IMR-90 (cell line): ENCODE measurements around the gene PMM1. TPM values are rescaled to one million over a fixed set of nuclear protein-coding genes. Genes with fewer than 3 reads are reported as not detected.

ENCODE experiments used
- ATAC-seq: fragments of 200-7000 bp; cut with Tn5 transposase; 2 replicates; pipeline ENCODE4 v1.9.1; 2020; ENCODE audit warnings: low read depth, mild to moderate bottlenecking, moderate library complexity
- BruUV-seq: library from RNA; stranded (reverse); fragments of 400-500 nt; replicated peaks from 2 replicates; lab custom pipeline; 2021; lab: Mats Ljungman, UMichigan
- CTCF ChIA-PET: fragments of 300-600 bp; formaldehyde crosslinking; extraction: SDS; loops from one replicate; lab custom pipeline; 2021; ENCODE audit warnings: antibody characterized with exemption; lab: Yijun Ruan, JAX
- POLR2A ChIA-PET: fragments of 300-600 bp; sonication (Branson Sonifier 250); formaldehyde crosslinking; loops from one replicate; lab custom pipeline; 2022; ENCODE audit warnings: antibody characterized with exemption; ENCODE audit not compliant: unreplicated experiment; lab: Charles Lee
- DNase-seq: peaks from one replicate; pipeline ENCODE4 v3.0.0; 2013
- H2AFZ ChIP-seq: replicated peaks from 2 replicates; pipeline ENCODE3; 2013; ENCODE audit warnings: low read length, mild to moderate bottlenecking; ENCODE audit not compliant: poor library complexity
- H2AK5ac ChIP-seq: 2 replicates; pipeline ENCODE4 v1.6.1; 2013; ENCODE audit warnings: low read depth, low read length, inconsistent platforms
- H2AK9ac ChIP-seq: replicated peaks from 2 replicates; pipeline ENCODE3; 2013; ENCODE audit warnings: mild to moderate bottlenecking, low read depth, low read length, moderate library complexity; ENCODE audit not compliant: poor library complexity
- H2BK120ac ChIP-seq: 2 replicates; pipeline ENCODE4 v1.6.1; 2013; ENCODE audit warnings: low read depth, low read length, inconsistent platforms
- H2BK15ac ChIP-seq: 3 replicates; pipeline ENCODE4 v1.6.1; 2013; ENCODE audit warnings: low read depth, low read length, inconsistent platforms
- H2BK20ac ChIP-seq: 2 replicates; pipeline ENCODE4 v1.6.1; 2013; ENCODE audit warnings: low read depth, mild to moderate bottlenecking, inconsistent platforms, low read length, moderate library complexity
- H2BK5ac ChIP-seq: 2 replicates; pipeline ENCODE4 v1.6.1; 2013; ENCODE audit warnings: mild to moderate bottlenecking, low read depth, low read length, inconsistent platforms; ENCODE audit not compliant: poor library complexity, severe bottlenecking
- H3K14ac ChIP-seq: replicated peaks from 2 replicates; pipeline ENCODE4 v1.6.1; 2013; ENCODE audit warnings: low read depth, low read length, inconsistent platforms
- H3K18ac ChIP-seq: 2 replicates; pipeline ENCODE4 v1.6.1; 2013; ENCODE audit warnings: low read depth, low read length, control low read depth
- H3K23ac ChIP-seq: 2 replicates; pipeline ENCODE4 v1.6.1; 2013; ENCODE audit warnings: low read depth, low read length, inconsistent platforms
- H3K27ac ChIP-seq: 2 replicates; pipeline ENCODE4 v1.5.1; 2013; ENCODE audit warnings: mild to moderate bottlenecking, control low read depth, low read length; ENCODE audit not compliant: insufficient read depth
- H3K27me3 ChIP-seq: 2 replicates; pipeline ENCODE4 v1.6.1; 2013; ENCODE audit warnings: low read length; ENCODE audit not compliant: control insufficient read depth, insufficient read depth
- H3K36me3 ChIP-seq: 2 replicates; pipeline ENCODE4 v1.6.1; 2013; ENCODE audit warnings: low read length, mixed read lengths; ENCODE audit not compliant: control insufficient read depth, insufficient read depth
- H3K4ac ChIP-seq: 2 replicates; pipeline ENCODE4 v1.6.1; 2013; ENCODE audit warnings: low read depth, low read length, inconsistent platforms
- H3K4me1 ChIP-seq: 2 replicates; pipeline ENCODE4 v1.6.1; 2013; ENCODE audit warnings: low read length, mixed read lengths; ENCODE audit not compliant: control insufficient read depth, insufficient read depth
- H3K4me2 ChIP-seq: 2 replicates; pipeline ENCODE4 v1.6.1; 2013; ENCODE audit warnings: low read depth, mild to moderate bottlenecking, control low read depth, low read length, moderate library complexity
- H3K4me3 ChIP-seq: 2 replicates; pipeline ENCODE4 v1.5.1; 2013; ENCODE audit warnings: low read depth, mild to moderate bottlenecking, control low read depth, low read length, moderate library complexity; ENCODE audit not compliant: insufficient read depth
- H3K56ac ChIP-seq: 2 replicates; pipeline ENCODE4 v1.6.1; 2013; ENCODE audit warnings: low read length, inconsistent platforms; ENCODE audit not compliant: insufficient read depth; ENCODE audit errors: extremely low read depth
- H3K79me1 ChIP-seq, 2 experiments: 2 replicates each; pipeline ENCODE4 v1.6.1; 2013; ENCODE audit warnings: low read length in 2 of 2, inconsistent platforms in 1 of 2, low read depth in 1 of 2
- H3K9ac ChIP-seq: 2 replicates; pipeline ENCODE4 v1.6.1; 2013; ENCODE audit warnings: low read depth, low read length, control low read depth
- H3K9me1 ChIP-seq: 2 replicates; pipeline ENCODE4 v1.6.1; 2013; ENCODE audit warnings: low read length, inconsistent platforms; ENCODE audit not compliant: insufficient read depth
- H3K9me3 ChIP-seq: 2 replicates; pipeline ENCODE4 v1.6.1; 2013; ENCODE audit warnings: low read length; ENCODE audit not compliant: control insufficient read depth, insufficient read depth
- H4K20me1 ChIP-seq: 2 replicates; pipeline ENCODE4 v1.6.1; 2013; ENCODE audit warnings: low read length, inconsistent platforms; ENCODE audit not compliant: insufficient read depth
- H4K5ac ChIP-seq: 2 replicates; pipeline ENCODE4 v1.6.1; 2013; ENCODE audit warnings: mild to moderate bottlenecking, low read depth, low read length, control low read depth
- H4K8ac ChIP-seq, 2 experiments: 2 replicates each; pipeline ENCODE4 v1.6.1; 2013; ENCODE audit warnings: low read depth in 2 of 2, low read length in 2 of 2, control low read depth in 1 of 2, inconsistent platforms in 1 of 2
- H4K91ac ChIP-seq: 2 replicates; pipeline ENCODE4 v1.6.1; 2013; ENCODE audit warnings: low read depth, low read length, inconsistent platforms; ENCODE audit not compliant: insufficient read depth
- CHD1 ChIP-seq: IDR thresholded peaks from 2 replicates; pipeline ENCODE4 v1.6.1; 2012; ENCODE audit warnings: low read depth, low read length, improper control_type of control experiment
- CTCF ChIP-seq: conservative IDR thresholded peaks from 2 replicates; pipeline ENCODE4 v1.5.1; 2012; ENCODE audit warnings: mild to moderate bottlenecking, low read depth, low read length, improper control_type of control experiment
- ELK1 ChIP-seq: fragments of 150-350 bp; IDR thresholded peaks from 2 replicates; pipeline ENCODE4 v1.6.1; 2016; ENCODE audit warnings: low read depth, mild to moderate bottlenecking, low read length, moderate library complexity, borderline replicate concordance
- FOS ChIP-seq: fragments of 150-350 bp; IDR thresholded peaks from 2 replicates; pipeline ENCODE4 v1.6.1; 2016; ENCODE audit warnings: low read depth, low read length
- MAFK ChIP-seq: IDR thresholded peaks from 2 replicates; pipeline ENCODE4 v1.6.1; 2012; ENCODE audit warnings: low read depth, low read length, improper control_type of control experiment
- MAZ ChIP-seq: IDR thresholded peaks from 2 replicates; pipeline ENCODE4 v1.6.1; 2012; ENCODE audit warnings: low read depth, mild to moderate bottlenecking, low read length, improper control_type of control experiment, moderate library complexity, borderline replicate concordance
- MXI1 ChIP-seq: IDR thresholded peaks from 2 replicates; pipeline ENCODE4 v1.6.1; 2012; ENCODE audit warnings: low read depth, mild to moderate bottlenecking, low read length, moderate library complexity, borderline replicate concordance
- NFE2L2 ChIP-seq: fragments of 150-350 bp; IDR thresholded peaks from 2 replicates; pipeline ENCODE4 v1.6.1; 2016; ENCODE audit warnings: low read depth, mild to moderate bottlenecking, low read length
- POLR2A ChIP-seq: IDR thresholded peaks from 2 replicates; pipeline ENCODE4 v1.6.1; 2012; ENCODE audit warnings: mild to moderate bottlenecking, low read depth, low read length
- RCOR1 ChIP-seq: IDR thresholded peaks from 2 replicates; pipeline ENCODE4 v1.6.1; 2012; ENCODE audit warnings: mild to moderate bottlenecking, low read length, improper control_type of control experiment; ENCODE audit not compliant: insufficient replicate concordance
- SMC3 ChIP-seq: fragments of 150-350 bp; IDR thresholded peaks from 2 replicates; pipeline ENCODE4 v1.6.1; 2016; ENCODE audit warnings: low read depth, mild to moderate bottlenecking, antibody characterized with exemption, low read length, moderate library complexity
- USF2 ChIP-seq: fragments of 150-350 bp; IDR thresholded peaks from 2 replicates; pipeline ENCODE4 v1.6.1; 2017; ENCODE audit warnings: mild to moderate bottlenecking, antibody characterized with exemption, low read length, low read depth
- WGBS, 2 experiments: methylation state at CpG; one replicate each; pipeline versions ENCODE4 v1.1.5 to v1.1.7; 2013; ENCODE audit warnings: missing lambda C conversion rate in 2 of 2; ENCODE audit not compliant: insufficient read length in 1 of 2; ENCODE audit errors: extremely low coverage in 2 of 2; 5-methylcytosine and 5-hydroxymethylcytosine counted together
- dilution Hi-C: fragments of 300-500 bp; cut with HindIII; formaldehyde crosslinking; loops from one replicate; pipeline ENCODE4 v1.14.3; 2018; ENCODE audit warnings: low sequenced_read_pairs; ENCODE audit not compliant: unreplicated experiment
- in situ Hi-C: fragments of 300-500 bp; cut with MboI; formaldehyde crosslinking; loops from 3 replicates; pipeline ENCODE4 v1.14.3; 2019; ENCODE audit warnings: low sequenced_read_pairs, inconsistent platforms, mixed read lengths
- intact Hi-C: fragments of 100-400 bp; cut with micrococcal nuclease; formaldehyde crosslinking; loops from 2 replicates; pipeline ENCODE4 v1.10.0; 2022
- polyA plus RNA-seq, 3 experiments: library from polyadenylated mRNA; depleted of rRNA; stranded (reverse); fragments of >200 nt; gene quantifications; 2 replicates each; pipeline ENCODE4 v1.2.3, GENCODE V29; 2012; ENCODE audit warnings: low replicate concordance in 1 of 3
- total RNA-seq: library from RNA; depleted of rRNA; stranded (reverse); fragments of >200 nt; gene quantifications from 2 replicates; pipeline ENCODE4 v1.2.3, GENCODE V29; 2012

PMM1 gene
- total and polyA plus RNA-seq, 2 of the 4 experiments (the other 2 are of a cell fraction), result 22.8 to 92.8 TPM

- Histone ChIP-seq H4K20me1 (no peaks in the 10 kb centered on the region; the same call in 1 of the 2 replicates), H3K27me3 (no peaks in the 10 kb centered on the region), H3K79me1 (peaks cover 8 to 75% of the 10 kb centered on the region in 2 experiments; a peak in 3 of 4 replicates), H3K9me3 (no peaks in the 10 kb centered on the region), H3K9ac (peak overlapping the region; percentile 83), H4K8ac (peak overlapping the region; percentile 48 to 87; a peak in 3 of 4 replicates), H3K14ac (peak overlapping the region; percentile 98), H2AFZ (peak overlapping the region; percentile 88), H3K4me1 (peaks cover 40% of the 10 kb centered on the region), H4K91ac (peak overlapping the region; percentile 89), H2BK120ac (peak overlapping the region; percentile 92), H3K36me3 (peaks cover 3% of the 10 kb centered on the region; the same call in 1 of the 2 replicates), H3K18ac (peak overlapping the region; percentile 62), H2BK15ac (peak overlapping the region; percentile 99), H3K23ac (peak overlapping the region; percentile 44), H3K27ac (peak overlapping the region; percentile 73), H2BK20ac (peak overlapping the region; percentile 72), H4K5ac (peak overlapping the region; percentile 38), H3K4me3 (peak overlapping the region; percentile 16; the same call in 1 of the 2 replicates), H3K4ac (peak overlapping the region; percentile 98), H2AK5ac (peak overlapping the region; percentile 97), H2BK5ac (peak overlapping the region; percentile 85), H3K56ac (peak overlapping the region; percentile 69; the same call in 1 of the 2 replicates), H3K9me1 (peaks cover 39% of the 10 kb centered on the region), H3K4me2 (peak overlapping the region; percentile 94), H2AK9ac (peak overlapping the region; percentile 99)
- no peak for DNase-seq
- dilution Hi-C loops (no loop called here), intact Hi-C loops (no loop called here), in situ Hi-C loops (no loop called here)
- BruUV-seq, result no TSS peak
- CTCF ChIA-PET, result no interaction called here
- no peak for ATAC-seq
- POLR2A ChIA-PET, result interaction anchor here (1.2 kb wide), 1 partner anchor 16 kb away, joined by 5 read pairs; no protein-coding TSS in a partner anchor
- TF ChIP-seq MAFK (no peak), SMC3 (no peak), CTCF (no peak), USF2 (no peak), RCOR1 (no peak), FOS (no peak), MXI1 (no peak), CHD1 (no peak), NFE2L2 (no peak), MAZ (no peak), POLR2A (no peak), ELK1 (no peak)
- no CpG with 5 or more reads among the region's 6 CpGs for WGBS, 2 experiments
These were observed 29.6 kb downstream of the PMM1 start for GRCh38 chr22:41560095-41560471.
